A172 (cell line): Measurements from ENCODE around the gene CYS1. TPM values are rescaled to one million over a fixed set of nuclear protein-coding genes. Genes with fewer than 3 reads are reported as not detected.
"Not testable (repeated sequence)": the region's sequence is repeated elsewhere in the genome, so short reads cannot be mapped to it uniquely, and the experiment has no call there.

Source experiments
- DNase-seq: peaks from one replicate; pipeline ENCODE4 v3.0.0-alpha.2; 2015; ENCODE audit warnings: low spot score
- total RNA-seq: library from RNA; depleted of rRNA; stranded (reverse); fragments of >200 nt; shearing (Covaris generic); gene quantifications from 2 replicates; pipeline ENCODE4 v1.2.3, GENCODE V29; 2014; rRNA removed

CYS1 gene, protein sequence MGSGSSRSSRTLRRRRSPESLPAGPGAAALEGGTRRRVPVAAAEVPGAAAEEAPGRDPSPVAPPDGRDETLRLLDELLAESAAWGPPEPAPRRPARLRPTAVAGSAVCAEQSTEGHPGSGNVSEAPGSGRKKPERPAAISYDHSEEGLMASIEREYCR
- total RNA-seq, result 4.0 and 5.9 TPM in 2 replicates

DNA sequence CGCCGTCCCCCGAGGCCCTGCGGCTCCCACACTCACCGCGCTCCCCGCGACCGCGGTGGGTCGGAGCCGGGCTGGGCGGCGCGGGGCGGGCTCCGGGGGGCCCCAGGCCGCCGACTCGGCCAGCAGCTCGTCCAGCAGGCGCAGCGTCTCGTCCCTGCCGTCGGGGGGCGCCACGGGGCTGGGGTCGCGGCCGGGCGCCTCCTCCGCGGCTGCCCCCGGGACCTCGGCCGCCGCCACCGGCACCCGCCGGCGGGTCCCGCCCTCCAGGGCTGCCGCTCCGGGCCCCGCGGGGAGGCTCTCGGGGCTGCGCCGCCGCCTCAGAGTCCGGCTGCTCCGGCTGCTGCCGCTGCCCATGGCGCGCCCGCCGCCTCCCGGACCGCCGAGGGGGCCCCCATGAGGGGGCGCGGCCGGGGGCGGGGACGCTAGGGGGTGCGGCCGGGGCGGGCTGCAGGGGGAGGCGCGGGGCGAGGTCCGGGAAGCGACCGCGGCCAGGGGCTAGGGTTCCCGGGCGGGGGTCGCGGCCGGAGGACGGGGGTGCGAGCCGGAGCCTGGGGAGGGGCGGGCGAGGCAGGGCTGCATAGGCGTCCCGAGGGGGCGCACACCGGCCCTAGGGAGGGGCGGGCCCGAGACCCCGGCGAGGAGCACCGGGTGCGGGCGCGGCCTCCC lies at the start of gene CYS1:
TSS of gene CYS1 (minus strand) at position 542 of the 666 bp plus-strand sequence. CDS start at position 354, 188 bp downstream.
- DNase-seq, result no peak

DNA sequence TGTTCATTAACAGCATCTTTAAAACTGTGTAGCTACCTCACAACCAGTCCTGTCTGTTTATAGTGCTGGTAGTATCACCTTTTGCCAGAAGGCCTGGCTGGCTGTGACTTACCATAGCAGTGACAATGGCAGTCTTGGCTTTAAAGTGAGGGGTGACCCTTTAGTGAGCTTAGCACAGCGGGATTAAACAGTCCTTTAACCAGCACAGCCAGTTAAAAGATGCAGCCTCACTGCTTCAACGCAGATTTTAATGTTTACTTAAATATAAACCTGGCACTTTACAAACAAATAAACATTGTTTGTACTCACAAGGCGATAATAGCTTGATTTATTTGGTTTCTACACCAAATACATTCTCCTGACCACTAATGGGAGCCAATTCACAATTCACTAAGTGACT lies 49.3 kb upstream of the CYS1 start:
- DNase-seq, result no peak

DNA sequence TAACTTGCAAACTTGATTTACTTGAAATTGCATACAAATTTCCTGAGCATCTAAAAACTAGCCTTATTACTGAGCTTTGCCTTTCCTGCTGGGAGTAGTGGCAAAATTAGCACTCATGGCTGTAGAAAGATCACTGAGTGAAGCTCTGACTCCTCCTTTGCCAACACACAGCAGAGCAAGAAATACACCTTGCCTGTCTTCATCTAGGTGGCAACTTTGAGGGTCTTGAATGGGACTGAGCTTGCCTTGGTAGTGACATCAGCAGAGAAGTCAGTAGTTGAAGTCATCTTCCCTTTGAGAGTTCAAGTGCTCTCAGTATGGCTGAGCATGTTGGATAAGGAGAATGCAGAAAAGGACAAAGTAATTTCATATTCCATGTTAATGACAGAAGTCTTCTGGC lies 48.2 kb upstream of the CYS1 start:
- DNase-seq, result no peak

DNA sequence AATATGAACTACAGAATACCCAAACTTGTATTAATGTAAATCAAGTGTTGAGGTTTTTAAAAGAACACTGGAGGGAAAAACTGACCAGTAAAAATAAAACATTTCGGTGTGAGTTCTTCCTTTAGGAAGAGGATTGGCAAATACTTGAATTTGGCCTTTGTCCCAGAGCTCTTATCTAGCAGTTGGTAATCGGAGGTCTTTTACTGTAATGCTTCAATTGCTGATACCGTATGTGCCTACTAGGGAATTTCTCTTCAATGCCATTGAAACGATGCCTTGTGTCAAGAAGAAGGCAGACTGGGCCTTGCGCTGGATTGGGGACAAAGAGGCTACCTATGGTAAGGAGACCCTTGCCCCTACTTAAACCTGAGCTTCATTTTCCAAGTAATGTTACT lies 46.4 kb upstream of the CYS1 start:
- no peak for DNase-seq

DNA sequence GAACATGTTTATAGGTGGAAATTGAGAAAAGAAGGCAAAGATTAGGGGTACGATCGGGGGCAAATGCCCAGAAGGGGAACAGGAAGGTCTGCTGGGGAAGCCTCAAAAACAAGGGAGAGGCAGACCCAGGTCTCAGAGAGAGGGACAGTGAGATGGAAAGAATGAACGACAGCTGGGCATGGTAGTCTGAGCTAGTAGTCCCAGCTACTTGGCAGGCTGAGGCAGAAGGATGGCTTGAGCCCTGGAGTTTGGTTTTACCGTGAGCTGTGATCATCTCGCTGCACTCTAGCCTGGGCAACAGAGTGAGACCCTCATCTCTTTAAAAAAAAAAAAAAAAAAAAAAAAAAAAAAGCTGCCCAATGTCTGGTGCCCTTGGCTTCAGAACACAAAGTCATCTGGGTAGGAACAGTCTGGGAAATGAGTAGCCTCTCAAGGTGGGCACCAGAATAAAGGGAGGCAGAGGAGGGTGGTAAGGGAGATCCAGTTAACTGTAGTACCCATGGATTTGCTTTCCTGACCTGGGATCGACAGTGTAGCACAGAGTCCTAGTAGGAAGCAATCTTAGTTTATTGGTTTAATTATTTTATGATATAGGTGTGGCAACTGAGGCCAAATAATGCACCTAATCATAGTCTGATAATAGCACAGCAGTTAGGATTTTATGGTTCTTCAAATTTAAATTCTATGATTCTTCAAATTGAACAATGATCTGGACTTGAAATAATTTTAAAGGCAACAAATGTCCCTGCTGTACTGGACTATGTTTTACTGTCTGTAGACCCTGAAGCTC lies 45.8 kb upstream of the CYS1 start:
- no peak for DNase-seq

DNA sequence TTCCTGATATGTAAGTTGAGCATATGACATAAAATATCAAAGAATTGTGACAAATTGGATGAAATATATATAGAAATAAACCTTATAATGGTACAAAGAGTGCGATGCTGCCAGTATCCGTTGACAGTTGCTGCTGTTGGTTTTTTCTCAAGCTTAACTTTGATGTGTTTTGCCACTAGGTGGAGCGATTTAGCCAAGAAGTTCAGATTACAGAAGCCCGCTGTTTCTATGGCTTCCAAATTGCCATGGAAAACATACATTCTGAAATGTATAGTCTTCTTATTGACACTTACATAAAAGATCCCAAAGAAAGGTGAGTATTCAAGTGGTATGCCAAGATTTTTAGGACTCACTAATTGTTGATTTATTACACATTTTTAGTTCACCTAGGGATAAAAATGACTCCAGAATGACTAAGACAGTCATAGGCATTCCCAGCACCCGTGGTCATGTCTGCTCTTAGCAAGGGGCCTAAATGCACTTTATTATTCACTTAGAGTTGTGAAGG lies 44.4 kb upstream of the CYS1 start:
- DNase-seq, result peak; percentile 68

- DNase-seq, result no peak
Observed at GRCh38 chr2:10123281-10123680, 43.1 kb upstream of the CYS1 start.

DNA sequence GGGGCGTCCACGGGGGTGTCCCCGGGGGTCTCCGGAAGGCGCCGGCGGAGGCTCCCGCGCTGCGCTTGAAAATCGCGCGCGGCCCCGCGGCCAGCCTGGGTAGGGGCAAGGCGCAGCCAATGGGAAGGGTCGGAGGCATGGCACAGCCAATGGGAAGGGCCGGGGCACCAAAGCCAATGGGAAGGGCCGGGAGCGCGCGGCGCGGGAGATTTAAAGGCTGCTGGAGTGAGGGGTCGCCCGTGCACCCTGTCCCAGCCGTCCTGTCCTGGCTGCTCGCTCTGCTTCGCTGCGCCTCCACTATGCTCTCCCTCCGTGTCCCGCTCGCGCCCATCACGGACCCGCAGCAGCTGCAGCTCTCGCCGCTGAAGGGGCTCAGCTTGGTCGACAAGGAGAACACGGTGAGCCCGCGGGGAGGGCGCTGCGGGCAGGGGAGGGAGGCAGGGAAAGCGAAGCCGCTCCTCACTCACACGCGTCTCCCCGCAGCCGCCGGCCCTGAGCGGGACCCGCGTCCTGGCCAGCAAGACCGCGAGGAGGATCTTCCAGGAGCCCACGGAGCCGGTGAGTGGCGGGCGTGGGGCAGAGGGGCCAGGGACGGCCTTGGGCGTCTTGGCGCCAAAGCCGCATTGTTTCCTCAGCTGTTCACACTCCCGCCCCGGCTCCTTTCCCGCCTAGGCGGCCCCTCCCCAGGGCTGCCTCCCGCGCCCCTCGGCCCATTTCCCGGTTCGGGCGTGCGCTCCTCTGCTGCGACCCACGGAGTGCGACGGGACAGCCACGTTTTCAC lies 42.5 kb upstream of the CYS1 start, which contains the start of gene RRM2:
TSS of gene RRM2 (plus strand) at position 240 of the 781 bp plus-strand sequence. CDS start at position 300, 60 bp downstream.
- peak; percentile 96 for DNase-seq

DNA sequence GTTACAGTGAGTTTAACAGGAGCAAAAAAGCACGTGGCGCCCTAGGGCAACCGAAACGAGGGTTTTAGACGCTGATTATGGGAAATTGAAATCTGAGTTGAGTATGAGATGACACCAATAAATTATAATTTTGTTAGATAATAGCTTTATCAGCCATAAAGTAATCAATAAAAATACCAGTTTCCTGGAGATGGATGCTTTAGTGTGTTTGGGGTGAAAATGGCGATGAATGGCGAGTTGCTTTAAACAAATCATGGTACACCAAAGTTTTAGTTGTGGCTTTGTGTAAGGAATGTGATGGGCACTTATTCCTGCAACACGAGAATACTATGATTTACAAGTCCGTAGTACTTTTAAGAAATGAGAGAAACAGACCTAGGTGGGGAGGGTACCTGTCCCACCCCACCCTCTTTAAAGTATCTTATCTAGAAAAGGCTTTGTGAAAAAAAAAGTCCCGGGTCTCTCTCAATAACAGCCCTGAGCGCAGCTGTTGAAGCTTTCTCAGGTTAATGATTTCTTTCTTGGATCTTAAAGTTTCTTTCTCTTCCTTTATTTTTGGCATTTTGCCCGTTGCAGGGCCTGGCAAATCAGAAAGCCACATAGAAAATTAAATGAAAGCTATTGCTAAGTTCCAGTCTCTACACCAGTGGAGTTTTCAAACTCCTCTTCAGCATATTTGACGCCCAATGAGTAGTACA lies 40.8 kb upstream of the CYS1 start:
- DNase-seq, result no peak

- DNase-seq, result peak; percentile 94
Observed at GRCh38 chr2:10120158-10120876, 40.1 kb upstream of the CYS1 start.

- DNase-seq, result no peak
Observed at GRCh38 chr2:10119601-10120157, 39.5 kb upstream of the CYS1 start.

GRCh38 chr2:10119027-10119325 lies 38.8 kb upstream of the CYS1 start:
- no peak for DNase-seq

DNA sequence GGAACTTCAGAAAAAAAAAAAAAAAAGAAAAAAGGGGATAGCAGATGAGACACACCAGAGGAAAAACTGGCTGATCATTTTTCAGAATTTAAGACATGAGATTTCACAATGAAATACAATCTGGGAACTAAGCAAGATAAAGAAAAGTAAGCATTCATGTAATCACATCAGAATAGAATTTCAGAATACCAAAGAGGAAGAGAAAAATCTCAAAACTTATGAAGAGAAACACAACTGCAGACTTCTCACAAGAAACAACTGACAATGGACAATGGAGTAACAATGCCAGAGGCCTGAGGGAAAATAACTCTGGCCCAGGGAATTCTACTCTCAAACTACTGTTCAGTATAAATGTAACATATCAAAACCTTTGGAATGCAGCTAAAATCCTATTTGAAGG lies 29.1 kb upstream of the CYS1 start:
- no peak for DNase-seq

GRCh38 chr2:10104906-10105305 lies 24.7 kb upstream of the CYS1 start:
- DNase-seq, result not testable (repeated sequence)

DNA sequence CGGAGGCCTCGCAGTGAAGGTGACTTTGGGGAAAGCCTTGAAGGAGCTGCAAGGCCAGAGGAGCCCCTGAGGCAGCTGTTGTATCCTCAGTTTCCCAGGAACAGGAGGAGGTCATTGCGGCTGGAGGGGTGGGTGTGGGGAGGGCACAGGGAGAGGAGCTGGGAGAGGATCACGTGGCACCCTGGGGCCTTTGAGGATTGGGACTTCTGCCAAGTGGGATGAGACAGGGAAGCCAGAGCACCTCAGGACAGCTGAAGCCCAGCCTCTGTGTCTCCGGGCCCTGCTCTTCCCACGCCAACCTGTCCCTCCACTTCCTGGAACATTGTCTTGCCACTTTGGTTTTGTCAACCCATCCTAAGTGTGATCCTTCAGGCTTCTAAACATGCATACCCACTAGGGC lies 23.0 kb upstream of the CYS1 start:
- DNase-seq, result no peak

GRCh38 chr2:10101491-10101890 lies 21.3 kb upstream of the CYS1 start:
- no peak for DNase-seq

- DNase-seq, result peak; percentile 66
Observed at GRCh38 chr2:10097352-10098148, 17.3 kb upstream of the CYS1 start.

DNA sequence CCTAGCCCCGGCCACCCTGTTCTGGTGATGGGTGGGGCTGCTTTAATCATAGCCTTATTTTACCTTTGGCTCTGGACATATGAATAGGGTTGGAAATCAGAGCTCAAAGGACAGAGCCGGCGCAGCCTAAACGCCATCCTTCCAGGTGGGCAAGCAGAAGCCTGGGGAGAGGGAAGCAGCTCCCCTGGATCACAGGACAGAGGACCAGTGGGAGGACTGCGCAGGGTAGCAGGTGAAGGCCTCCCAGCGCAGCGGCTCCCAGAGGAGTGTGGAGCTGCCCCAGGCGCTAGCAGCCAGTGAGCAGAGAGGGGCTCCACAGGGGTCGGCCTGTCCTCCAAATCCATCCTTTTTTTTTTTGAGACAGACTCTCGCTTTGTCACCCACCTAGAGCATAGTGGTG lies 16.4 kb upstream of the CYS1 start:
- DNase-seq, result no peak

DNA sequence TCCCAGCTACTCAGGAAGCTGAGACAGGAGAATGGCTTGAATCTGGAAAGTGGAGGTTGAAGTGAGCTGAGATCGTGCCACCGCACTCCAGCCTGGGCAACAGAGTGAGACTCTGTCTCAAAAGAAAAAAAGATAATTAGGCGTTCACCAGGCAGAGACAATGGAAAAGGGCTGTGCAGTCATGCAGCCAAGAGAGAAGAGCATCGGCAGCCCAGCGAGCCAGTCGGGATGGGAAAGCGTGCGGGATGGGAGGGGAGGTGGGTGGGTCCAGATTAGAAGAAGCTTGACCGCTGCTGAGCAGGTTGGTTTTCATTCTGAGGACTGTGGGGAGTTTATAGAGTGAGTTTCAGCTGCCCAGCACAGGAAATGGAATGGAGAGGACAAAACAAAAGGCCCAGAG lies 15.0 kb upstream of the CYS1 start:
- DNase-seq, result no peak
